ENCODE results near the gene SCARF2. TPM values are rescaled to one million over a fixed set of nuclear protein-coding genes. Genes with fewer than 3 reads are reported as not detected.

SCARF2 gene
- total RNA-seq, result 2.6 and 3.0 TPM in 2 replicates

GRCh38 chr22:20437613-20438426 is at the start of gene SCARF2:
Gene SCARF2, minus strand, starts transcription at chr22:20437825. Its CDS starts 71 bp downstream, at chr22:20437754.

GRCh38 chr22:20393705-20394476 is 43.7 kb downstream of the SCARF2 start, which contains the start of gene ZNF74:
Gene ZNF74, plus strand, starts transcription at chr22:20394151. Its CDS starts 478 bp downstream, at chr22:20394629.

Other genes starting within 250 kb of the SCARF2 start
- 7.0 and 12.4 TPM in 2 replicates for gene RTN4R, start 169.5 kb downstream of the SCARF2 start, total RNA-seq
- gene DGCR6L, start 117.8 kb downstream of the SCARF2 start, total RNA-seq, result 51.1 and 52.6 TPM in 2 replicates
- gene ZNF74, start 43.7 kb downstream of the SCARF2 start, total RNA-seq, result 14.7 and 27.5 TPM in 2 replicates
- gene KLHL22, start 58.0 kb upstream of the SCARF2 start, total RNA-seq, result 9.8 and 15.2 TPM in 2 replicates
- gene MED15, start 69.8 kb upstream of the SCARF2 start, total RNA-seq, result 41.4 and 68.0 TPM in 2 replicates